HG03378 (cell line): ENCODE results near the gene IFNGR1.
A peak's percentile ranks its signal among the peaks of the same experiment; 100 is the strongest.

Experiments used
- ATAC-seq: cut with Tn5 transposase; IDR thresholded peaks from one replicate; pipeline ENCODE4 v1.9.1; 2021; ENCODE audit warnings: mild to moderate bottlenecking, moderate library complexity; ENCODE audit not compliant: unreplicated experiment

The IFNGR1 gene

DNA sequence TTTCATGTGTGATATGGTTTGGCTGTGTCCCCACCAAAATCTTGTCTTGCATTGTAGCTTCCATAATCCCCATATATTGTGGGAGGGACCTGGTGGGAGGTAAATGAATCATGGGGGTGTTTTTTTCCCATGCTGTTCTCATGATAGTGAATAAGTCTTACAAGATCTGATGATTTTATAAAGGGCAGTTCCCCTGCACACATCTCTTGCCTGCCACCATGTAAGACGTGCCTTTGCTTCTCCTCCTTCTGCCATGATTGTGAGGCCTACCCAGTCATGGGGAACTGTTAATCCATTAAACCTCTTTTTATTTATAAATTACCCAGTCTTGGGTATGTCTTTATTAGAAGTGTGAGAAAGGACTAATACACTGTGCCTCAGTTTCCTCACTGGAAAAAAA is 41.6 kb downstream of the IFNGR1 start:
- ATAC-seq = no peak

GRCh38 chr6:137176729-137177128 is 42.5 kb downstream of the IFNGR1 start:
- no peak for ATAC-seq

DNA sequence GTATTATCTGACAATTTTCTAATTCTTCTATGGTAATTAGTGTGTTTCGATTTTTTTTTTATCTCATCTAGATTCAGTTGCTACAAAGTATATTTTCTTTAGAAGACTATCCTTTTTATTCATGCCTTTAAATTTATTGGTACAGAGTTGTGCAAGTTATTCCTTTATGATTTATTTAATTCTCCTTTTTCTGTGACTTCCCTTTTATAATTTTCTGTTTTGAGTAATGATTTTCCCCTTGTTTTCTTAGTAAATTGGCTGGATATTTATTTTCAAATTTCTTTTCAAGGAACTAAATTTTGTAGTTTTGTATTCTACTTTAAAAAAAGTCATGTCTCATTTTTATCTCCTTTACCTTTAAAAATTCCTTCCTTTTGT is 43.3 kb downstream of the IFNGR1 start:
- no peak for ATAC-seq

DNA sequence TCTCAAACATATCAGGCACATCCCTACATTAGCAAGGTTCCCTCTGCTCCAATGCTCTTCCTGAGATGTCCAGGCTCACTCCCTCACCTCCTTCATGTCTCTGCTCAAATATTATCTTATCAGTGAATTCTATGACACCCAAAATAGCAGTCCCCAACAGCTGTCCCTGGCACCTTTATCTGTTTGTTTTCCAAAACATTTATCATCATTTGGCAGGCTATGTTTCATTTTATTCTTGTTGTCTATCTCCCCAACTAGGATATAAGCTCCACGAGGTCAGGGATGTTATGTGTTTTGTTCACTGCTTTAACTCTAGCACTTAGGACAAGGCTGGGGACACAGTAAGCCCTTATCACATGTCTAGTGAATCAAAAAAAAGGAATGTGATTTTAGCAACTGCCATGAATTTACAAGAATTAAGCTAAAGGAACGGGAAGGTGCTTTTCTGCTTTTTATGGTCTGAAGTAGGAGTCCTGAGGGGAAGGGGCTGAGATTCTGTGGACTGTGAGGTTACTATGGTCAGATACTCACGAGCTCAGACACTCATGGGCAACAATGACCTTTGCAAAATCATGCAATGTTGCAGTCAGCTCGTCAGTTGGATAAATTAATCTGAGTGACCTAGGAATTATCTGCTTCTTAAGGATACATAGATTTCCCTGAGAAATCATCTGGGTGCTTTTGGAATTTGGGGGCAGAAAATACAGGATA is 43.9 kb downstream of the IFNGR1 start:
- no peak for ATAC-seq

DNA sequence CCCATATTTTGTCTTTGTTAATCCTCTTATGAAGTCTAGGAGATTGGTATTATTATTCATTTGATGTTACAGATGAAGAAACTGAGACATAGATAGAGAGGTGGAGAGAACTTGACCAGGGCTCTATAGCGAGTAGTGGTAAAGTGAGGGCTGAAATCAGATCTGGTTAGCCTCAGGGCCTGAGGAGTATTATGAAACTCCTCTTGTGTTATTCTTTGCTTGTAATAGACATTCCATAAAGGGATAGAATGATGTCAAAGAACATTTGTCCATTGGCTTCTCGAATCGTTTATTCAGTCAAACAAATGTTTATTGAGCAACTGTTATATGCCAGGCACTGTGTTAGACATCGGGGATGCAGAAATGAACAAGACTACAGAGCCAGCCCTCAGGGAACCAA is 45.7 kb downstream of the IFNGR1 start, which contains the start of gene IL22RA2:
IL22RA2 (minus strand) TSS at position 144 of the 400 bp plus-strand sequence. CDS start 11,895 bp downstream, outside the sequence.
- ATAC-seq = no peak

DNA sequence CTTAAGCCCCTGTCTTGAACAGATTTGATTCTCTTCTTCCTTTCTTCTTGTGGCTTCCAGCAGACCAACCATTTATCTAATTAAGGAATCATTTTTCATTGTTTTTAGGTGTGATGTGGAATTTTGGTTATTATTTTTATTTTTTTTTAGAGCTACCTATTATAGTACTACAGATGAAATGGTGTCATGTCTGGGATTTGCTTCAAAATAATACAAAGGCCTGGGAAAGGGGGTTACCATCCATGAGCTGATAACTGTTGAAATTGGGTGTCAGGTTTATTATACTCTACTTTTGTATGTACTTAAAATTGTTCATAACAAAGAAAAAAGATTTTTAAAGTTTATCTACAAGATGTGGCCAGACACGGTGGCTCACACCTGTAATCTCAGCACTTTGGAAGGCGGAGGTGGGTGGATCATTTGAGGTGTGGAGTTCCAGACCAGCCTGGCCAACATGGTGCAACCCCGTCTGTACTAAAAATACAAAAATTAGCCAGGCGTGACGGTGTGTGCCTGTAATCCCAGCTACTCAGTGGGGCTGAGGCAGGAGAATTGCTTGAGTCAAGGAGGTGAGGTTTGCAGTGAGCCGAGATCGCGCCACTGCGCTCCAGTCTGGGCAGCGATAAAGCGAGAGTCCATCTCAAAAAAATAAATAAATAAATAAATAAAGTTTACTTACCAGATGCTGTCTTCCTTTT is 46.3 kb downstream of the IFNGR1 start:
- no peak for ATAC-seq

DNA sequence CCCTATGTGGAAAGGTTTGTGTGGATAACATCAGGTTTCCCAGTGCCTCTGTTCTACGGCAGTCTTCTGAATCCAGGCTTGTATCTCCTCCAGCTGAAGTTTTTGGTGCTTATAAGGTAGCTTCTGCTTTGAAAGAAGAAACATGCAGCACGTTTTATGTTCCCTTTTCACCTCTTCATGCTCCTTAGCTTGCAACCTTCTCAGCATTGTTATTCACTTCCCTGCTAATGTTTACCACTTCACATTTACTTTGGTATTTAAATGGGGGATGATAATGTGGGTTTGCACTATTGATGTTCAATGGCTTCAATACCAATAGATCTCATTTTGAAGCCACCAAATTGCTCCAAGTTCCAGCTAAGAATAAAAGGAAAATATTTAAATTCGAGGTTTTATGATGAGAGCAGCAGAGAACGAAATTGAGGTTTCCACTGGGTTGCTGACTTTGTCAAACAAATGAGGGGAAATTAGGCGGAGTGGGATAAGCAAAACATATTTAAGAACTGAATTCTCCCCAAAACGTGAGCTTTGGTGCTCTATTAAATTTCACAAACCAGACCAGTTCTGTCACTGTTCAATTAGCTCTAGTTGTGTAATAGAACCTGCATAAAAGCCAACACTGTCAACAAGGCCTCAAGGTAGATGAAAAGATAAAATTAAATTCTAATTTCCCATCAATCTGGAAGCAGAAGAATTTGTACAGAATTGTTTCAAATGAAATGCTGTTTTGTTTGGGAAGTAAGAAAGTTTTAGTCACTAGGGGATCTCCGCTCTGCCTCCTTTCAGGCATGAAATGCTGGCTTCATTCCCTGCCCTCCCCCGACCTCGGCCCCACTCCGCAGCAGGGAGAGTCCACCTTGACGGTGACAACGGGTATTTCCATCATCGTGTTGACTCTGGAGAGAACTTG is 47.1 kb downstream of the IFNGR1 start:
- ATAC-seq = no peak

DNA sequence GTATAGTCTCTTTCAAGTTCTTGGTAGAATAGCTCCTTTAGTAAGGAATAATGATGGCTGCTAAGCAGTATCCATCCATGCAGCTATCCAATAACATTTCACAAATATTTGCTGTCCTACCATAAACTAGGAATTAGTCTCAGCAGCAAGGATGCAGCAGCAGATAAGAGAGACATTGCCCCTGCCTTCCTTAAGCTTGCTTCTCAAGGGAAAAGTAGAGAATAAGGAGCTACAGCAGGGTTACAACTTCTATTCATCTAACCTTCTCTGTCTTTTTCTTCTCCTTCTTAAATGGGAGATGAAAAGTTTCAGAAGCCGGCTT is 48.2 kb downstream of the IFNGR1 start:
- ATAC-seq = no peak

DNA sequence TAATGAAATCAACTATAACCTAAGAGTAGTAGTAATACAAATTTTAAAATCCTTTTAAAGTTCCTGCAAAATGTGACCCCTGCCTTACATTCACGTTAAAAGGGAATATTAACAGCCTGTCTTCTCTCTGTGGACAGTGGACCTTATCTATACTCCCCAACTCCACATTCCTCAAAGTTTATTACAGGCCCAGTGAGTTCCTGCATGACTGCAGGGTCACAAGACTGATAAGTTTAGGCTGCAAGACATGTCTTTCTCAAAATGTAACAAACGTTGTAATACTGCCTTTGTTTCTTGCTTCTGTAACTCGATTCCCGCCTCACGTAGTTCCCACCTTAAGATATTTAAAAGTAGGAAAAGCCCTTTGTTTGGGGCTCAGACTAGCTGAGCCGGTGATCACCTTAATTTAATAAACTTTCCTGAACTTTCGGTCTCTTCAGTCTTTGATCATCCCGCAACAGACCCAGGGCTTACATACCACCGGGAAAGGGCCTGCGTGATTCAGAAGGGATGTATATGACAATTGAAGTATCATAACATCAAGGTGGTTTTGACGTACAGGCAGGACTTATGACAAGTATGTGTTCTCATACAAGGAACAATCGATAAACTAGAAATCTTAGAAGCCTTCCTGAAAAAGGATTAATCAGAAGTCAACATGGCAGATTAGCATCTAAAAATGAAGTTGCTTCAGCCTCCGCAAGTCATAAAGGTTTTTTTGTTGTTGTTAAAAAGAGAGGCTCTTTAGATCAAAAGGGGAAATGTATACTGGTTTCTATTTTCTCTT is 48.7 kb downstream of the IFNGR1 start:
- no peak for ATAC-seq

GRCh38 chr6:137167702-137168377 is 51.3 kb downstream of the IFNGR1 start:
- no peak for ATAC-seq

GRCh38 chr6:137166247-137167098 is 52.7 kb downstream of the IFNGR1 start:
- ATAC-seq = no peak

DNA sequence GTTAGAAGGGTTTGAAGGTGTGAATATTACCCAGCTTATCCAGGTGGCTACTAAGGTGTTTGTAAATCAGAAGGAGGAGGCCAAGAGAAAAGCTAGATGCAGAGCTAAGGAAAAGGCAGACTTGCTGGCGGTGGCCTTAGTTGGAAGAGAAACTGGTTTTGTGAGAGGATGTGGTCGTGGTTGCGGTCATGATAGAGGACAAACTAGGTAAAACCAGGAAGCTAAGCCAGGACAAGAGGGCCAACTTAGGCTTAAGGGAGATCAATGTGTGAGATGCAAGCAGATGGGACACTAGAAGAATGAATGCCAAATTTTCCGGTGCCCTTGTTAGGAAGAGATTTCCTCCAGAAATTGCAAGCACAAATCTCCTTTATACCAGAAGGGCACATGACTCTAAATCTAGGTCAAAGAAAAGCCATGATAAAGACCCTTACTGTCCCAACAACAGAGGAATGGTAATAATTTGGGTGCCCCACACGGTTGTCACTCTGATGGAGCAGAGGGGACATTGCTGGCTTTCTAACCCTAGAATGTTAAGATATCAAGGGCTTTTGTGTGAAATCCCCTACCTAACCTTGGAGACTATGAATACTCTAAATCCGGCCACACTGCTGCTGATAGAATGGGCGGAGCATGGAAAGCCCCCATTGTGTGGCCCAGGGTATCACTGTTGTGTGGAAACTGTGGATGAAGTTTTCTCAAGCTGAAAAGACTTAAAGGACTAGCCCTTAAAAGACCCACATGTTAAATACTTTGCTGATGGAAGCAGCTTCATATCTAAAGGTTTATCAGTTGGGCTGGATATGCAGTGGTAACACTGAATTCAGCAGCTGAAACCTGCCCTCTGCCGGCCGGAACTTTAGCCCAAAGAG is 53.6 kb downstream of the IFNGR1 start:
- peak; percentile 56 for ATAC-seq

DNA sequence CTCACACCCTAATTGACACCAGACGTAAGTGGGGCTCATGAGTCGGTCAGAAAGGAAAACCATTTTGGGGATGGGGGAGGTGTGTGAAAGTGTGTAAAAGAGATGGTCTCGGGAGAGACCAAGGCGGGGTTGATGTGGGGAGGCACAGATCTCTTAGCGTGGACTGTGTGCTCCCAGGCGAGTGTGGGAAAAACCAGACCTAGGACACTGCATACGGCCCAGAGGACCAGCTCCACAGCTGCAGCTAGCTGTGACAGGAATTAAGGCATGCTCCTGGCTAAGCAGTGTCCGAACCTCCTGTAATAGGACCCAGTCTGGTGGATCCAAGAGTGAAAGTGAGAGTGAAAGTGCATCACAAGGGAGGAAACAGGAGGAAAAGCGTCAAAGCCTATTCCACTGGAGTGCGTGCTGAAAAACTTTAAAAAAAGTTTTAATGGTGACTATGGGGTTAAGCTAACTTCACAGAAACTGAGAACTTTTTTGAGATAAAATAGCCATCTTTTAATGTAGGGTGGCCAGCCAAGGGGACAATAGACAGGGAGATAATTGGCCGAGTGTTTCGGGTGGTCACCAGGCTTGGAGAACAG is 55.4 kb downstream of the IFNGR1 start:
- ATAC-seq = no peak

- ATAC-seq = no peak
Measured at GRCh38 chr6:137162692-137163306, 56.4 kb downstream of the IFNGR1 start.

DNA sequence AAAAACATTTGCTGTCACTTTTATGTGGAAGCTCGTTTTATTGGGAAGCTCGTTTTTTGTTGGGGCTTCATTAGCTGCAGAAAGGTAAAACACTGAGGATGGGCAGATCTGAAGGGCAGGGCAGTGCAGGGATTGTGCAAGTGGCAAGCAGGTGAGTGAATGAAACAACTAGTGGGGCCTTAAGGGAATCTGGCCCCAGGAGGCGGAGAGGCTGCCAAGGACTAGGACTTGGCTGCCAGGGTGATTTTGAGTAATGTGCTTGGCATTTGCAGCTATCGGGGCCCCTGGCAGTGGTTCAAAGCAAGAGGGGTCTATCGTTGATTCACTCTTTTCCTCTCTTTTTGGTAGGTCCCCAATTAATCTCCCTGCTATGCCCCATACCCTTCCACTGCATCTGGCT is 57.2 kb downstream of the IFNGR1 start:
- ATAC-seq = no peak

- ATAC-seq = no peak
Measured at GRCh38 chr6:137160763-137161162, 58.4 kb downstream of the IFNGR1 start.

- ATAC-seq = no peak
Measured at GRCh38 chr6:137159912-137160311, 59.3 kb downstream of the IFNGR1 start.

GRCh38 chr6:137157601-137158000 is 61.6 kb downstream of the IFNGR1 start:
- no peak for ATAC-seq
